Gastroesophageal sphincter (tissue), 3 donors: ENCODE measurements around the gene PDE2A.

Source experiments
- CTCF ChIP-seq, 4 experiments: fragments of 200-600 bp in 2 of 4; fragments of 450-650 bp in 2 of 4; sonication (generic) in 1 of 4; IDR thresholded peaks; one replicate each; pipeline ENCODE4 v1.5.1; 2017 to 2019; ENCODE audit warnings: antibody characterized with exemption in 4 of 4, mild to moderate bottlenecking in 2 of 4, moderate library complexity in 2 of 4
- EP300 ChIP-seq: sonication (generic); formaldehyde crosslinking; IDR thresholded peaks from one replicate; pipeline ENCODE4 v1.6.1; 2017; ENCODE audit warnings: antibody characterized with exemption, mild to moderate bottlenecking
- POLR2A ChIP-seq, 2 donors: fragments of 450-650 bp; IDR thresholded peaks; one replicate each; pipeline ENCODE4 v1.6.1; 2017; ENCODE audit warnings: antibody characterized with exemption in 2 of 2, mild to moderate bottlenecking in 2 of 2, moderate library complexity in 1 of 2

- TF ChIP-seq EP300 (no peak), POLR2A (IDR thresholded peaks at IDR 0.05) (no peak), CTCF (IDR thresholded peaks at IDR 0.05) (no peak)
Measured at GRCh38 chr11:72578051-72578450, 96.2 kb downstream of the PDE2A start.
